Liver (tissue), 3 donors: ENCODE measurements around the gene KPNA4.

Experiments used
- CTCF ChIP-seq: fragments of 150-350 bp; IDR thresholded peaks from 2 replicates; pipeline ENCODE4 v1.5.1; 2017; ENCODE audit warnings: improper control_type of control experiment, low read depth, low read length; ENCODE audit not compliant: missing input control
- EGR1 ChIP-seq, 2 donors: IDR thresholded peaks; 2 replicates each; pipeline ENCODE4 v1.6.1; 2016 to 2018; ENCODE audit warnings: antibody characterized with exemption in 2 of 2, low read depth in 2 of 2
- HNF4A ChIP-seq, 2 donors: conservative IDR thresholded peaks; 2 replicates each; pipeline ENCODE4 v1.6.1; 2016; ENCODE audit warnings: antibody characterized with exemption in 2 of 2, mild to moderate bottlenecking in 2 of 2
- JUND ChIP-seq, 2 donors: IDR thresholded peaks; 2 replicates each; pipeline ENCODE4 v1.6.1; 2016; ENCODE audit warnings: antibody characterized with exemption in 2 of 2
- RXRA ChIP-seq, 2 donors: IDR thresholded peaks; 2 replicates each; pipeline ENCODE4 v1.6.1; 2017 to 2018; ENCODE audit warnings: antibody characterized with exemption in 2 of 2, mild to moderate bottlenecking in 1 of 2
- SP1 ChIP-seq: IDR thresholded peaks from 2 replicates; pipeline ENCODE4 v1.6.1; 2018; ENCODE audit warnings: antibody characterized with exemption, mild to moderate bottlenecking
- TAF1 ChIP-seq: conservative IDR thresholded peaks from 2 replicates; pipeline ENCODE4 v1.6.1; 2016; ENCODE audit warnings: antibody characterized with exemption, mild to moderate bottlenecking
- YY1 ChIP-seq: IDR thresholded peaks from 2 replicates; pipeline ENCODE4 v1.6.1; 2016; ENCODE audit warnings: antibody characterized with exemption, mild to moderate bottlenecking
- TF ChIP-seq, protein P1 (sequence below): IDR thresholded peaks from 2 replicates; pipeline ENCODE4 v1.6.1; 2016; ENCODE audit warnings: antibody characterized with exemption, mild to moderate bottlenecking
- TF ChIP-seq, protein P2 (sequence below): IDR thresholded peaks from 2 replicates; pipeline ENCODE4 v1.6.1; 2016; ENCODE audit warnings: antibody characterized with exemption
- TF ChIP-seq, protein P3 (sequence below): IDR thresholded peaks from 2 replicates; pipeline ENCODE4 v1.6.1; 2016; ENCODE audit warnings: antibody characterized with exemption
- donor health status: healthy.
- donor health status: healthy.

DNA sequence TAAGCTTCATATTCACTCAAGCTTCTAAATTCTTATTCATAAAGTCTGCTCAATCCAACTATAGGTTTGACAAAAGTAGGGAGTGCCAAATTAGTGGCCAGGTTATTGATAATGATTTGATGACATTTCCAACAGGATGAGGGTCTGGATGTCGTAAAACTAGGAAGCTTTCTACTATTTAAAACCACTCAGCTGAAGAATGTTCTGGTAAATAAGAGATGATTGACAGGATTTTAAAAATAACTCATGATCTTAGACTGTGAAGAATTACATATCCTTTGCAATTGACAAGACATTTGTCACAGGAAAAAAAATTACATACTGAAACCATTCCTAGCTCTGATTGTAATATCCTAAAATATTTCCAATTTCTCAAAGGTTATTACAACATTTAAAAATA is 100.4 kb downstream of the KPNA4 start:
- TF ChIP-seq JUND (IDR thresholded peaks at IDR 0.05) = no peak
- no peak for TF ChIP-seq SP1
- TF ChIP-seq TAF1 = no peak
- no peak for TF ChIP-seq RXRA (IDR thresholded peaks at IDR 0.05)
- TF ChIP-seq CTCF = no peak
- TF ChIP-seq, protein P1, sequence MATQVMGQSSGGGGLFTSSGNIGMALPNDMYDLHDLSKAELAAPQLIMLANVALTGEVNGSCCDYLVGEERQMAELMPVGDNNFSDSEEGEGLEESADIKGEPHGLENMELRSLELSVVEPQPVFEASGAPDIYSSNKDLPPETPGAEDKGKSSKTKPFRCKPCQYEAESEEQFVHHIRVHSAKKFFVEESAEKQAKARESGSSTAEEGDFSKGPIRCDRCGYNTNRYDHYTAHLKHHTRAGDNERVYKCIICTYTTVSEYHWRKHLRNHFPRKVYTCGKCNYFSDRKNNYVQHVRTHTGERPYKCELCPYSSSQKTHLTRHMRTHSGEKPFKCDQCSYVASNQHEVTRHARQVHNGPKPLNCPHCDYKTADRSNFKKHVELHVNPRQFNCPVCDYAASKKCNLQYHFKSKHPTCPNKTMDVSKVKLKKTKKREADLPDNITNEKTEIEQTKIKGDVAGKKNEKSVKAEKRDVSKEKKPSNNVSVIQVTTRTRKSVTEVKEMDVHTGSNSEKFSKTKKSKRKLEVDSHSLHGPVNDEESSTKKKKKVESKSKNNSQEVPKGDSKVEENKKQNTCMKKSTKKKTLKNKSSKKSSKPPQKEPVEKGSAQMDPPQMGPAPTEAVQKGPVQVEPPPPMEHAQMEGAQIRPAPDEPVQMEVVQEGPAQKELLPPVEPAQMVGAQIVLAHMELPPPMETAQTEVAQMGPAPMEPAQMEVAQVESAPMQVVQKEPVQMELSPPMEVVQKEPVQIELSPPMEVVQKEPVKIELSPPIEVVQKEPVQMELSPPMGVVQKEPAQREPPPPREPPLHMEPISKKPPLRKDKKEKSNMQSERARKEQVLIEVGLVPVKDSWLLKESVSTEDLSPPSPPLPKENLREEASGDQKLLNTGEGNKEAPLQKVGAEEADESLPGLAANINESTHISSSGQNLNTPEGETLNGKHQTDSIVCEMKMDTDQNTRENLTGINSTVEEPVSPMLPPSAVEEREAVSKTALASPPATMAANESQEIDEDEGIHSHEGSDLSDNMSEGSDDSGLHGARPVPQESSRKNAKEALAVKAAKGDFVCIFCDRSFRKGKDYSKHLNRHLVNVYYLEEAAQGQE = no peak
- TF ChIP-seq, protein P2, sequence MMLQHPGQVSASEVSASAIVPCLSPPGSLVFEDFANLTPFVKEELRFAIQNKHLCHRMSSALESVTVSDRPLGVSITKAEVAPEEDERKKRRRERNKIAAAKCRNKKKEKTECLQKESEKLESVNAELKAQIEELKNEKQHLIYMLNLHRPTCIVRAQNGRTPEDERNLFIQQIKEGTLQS = no peak
- TF ChIP-seq, protein P3, sequence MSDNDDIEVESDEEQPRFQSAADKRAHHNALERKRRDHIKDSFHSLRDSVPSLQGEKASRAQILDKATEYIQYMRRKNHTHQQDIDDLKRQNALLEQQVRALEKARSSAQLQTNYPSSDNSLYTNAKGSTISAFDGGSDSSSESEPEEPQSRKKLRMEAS = no peak
- no peak for TF ChIP-seq HNF4A (conservative IDR thresholded peaks at IDR 0.05)
- no peak for TF ChIP-seq EGR1 (IDR thresholded peaks at IDR 0.05; ENCODE audit: low read depth in 2 of 2)
- TF ChIP-seq YY1 = no peak
